ENCODE measurements around the gene ZFYVE27.

DNA sequence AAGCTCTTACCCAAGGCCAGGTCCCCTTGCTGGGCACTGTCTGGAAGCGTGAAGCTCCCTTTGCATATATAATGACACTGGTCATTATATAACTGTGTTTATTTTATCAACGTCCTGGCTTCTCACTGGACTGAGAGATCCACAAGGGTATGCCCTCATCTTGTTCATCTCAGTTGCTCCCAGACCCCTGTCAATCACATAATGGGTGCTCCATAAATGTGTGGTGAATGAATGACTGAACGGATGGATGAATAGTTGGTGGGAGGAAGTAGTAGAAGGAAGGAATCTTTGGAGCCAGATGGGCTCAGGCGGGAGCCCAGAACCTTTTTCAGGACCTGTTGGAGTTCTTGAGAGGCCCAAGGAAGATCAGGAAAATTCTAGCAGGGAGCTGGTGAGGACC lies 42.6 kb downstream of the ZFYVE27 start:
- TF ChIP-seq, protein P1, sequence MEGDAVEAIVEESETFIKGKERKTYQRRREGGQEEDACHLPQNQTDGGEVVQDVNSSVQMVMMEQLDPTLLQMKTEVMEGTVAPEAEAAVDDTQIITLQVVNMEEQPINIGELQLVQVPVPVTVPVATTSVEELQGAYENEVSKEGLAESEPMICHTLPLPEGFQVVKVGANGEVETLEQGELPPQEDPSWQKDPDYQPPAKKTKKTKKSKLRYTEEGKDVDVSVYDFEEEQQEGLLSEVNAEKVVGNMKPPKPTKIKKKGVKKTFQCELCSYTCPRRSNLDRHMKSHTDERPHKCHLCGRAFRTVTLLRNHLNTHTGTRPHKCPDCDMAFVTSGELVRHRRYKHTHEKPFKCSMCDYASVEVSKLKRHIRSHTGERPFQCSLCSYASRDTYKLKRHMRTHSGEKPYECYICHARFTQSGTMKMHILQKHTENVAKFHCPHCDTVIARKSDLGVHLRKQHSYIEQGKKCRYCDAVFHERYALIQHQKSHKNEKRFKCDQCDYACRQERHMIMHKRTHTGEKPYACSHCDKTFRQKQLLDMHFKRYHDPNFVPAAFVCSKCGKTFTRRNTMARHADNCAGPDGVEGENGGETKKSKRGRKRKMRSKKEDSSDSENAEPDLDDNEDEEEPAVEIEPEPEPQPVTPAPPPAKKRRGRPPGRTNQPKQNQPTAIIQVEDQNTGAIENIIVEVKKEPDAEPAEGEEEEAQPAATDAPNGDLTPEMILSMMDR (IDR thresholded peaks at IDR 0.05), result no peak
- no peak for TF ChIP-seq POLR2A (IDR thresholded peaks at IDR 0.05)

All from body of pancreas (tissue), 4 donors.